ENCODE measurements around the gene TMX4.
"Not testable (repeated sequence)": the region's sequence is repeated elsewhere in the genome, so short reads cannot be mapped to it uniquely, and the experiment has no call there.

The TMX4 gene

GRCh38 chr20:7974785-7975435 lies 44.7 kb downstream of the TMX4 start:
- DNase-seq = no peak

GRCh38 chr20:7971536-7972280 lies 47.9 kb downstream of the TMX4 start:
- no peak for DNase-seq
- intact Hi-C loops (cut with DNase I) = no loop called here

More at GRCh38 chr20:7974785-7975435, 44.7 kb downstream of the TMX4 start:
- intact Hi-C loops (cut with DNase I) = no loop called here

- intact Hi-C loops (cut with DNase I) = no loop called here
- DNase-seq = no peak
Measured at GRCh38 chr20:7967199-7967844, 52.2 kb downstream of the TMX4 start.

GRCh38 chr20:7966176-7966575 lies 53.4 kb downstream of the TMX4 start:
- intact Hi-C loops (cut with DNase I) = no loop called here
- DNase-seq = no peak

GRCh38 chr20:7959484-7959883 lies 60.1 kb downstream of the TMX4 start:
- intact Hi-C loops (cut with DNase I) = no loop called here
- DNase-seq = no peak

- intact Hi-C loops (cut with DNase I); DNase-seq: not testable (repeated sequence)
Measured at GRCh38 chr20:7956561-7956960, 63.0 kb downstream of the TMX4 start.

- intact Hi-C loops (cut with DNase I) = no loop called here
- no peak for DNase-seq
Measured at GRCh38 chr20:7950387-7950786, 69.2 kb downstream of the TMX4 start.

GRCh38 chr20:7943891-7944290 lies 75.7 kb downstream of the TMX4 start:
- no peak for DNase-seq

GRCh38 chr20:7940341-7940740 lies 79.2 kb downstream of the TMX4 start, which contains the start of gene HAO1:
Gene HAO1 (minus strand): TSS chr20:7940458. CDS start chr20:7940422, 36 bp downstream.
- intact Hi-C loops (cut with DNase I) = no loop called here
- DNase-seq = no peak

More at GRCh38 chr20:7943891-7944290, 75.7 kb downstream of the TMX4 start:
- intact Hi-C loops (cut with DNase I) = no loop called here

GRCh38 chr20:7939663-7940062 lies 79.9 kb downstream of the TMX4 start:
- intact Hi-C loops (cut with DNase I) = loop anchor here (5.0 kb wide), 1 partner anchor 783 kb away; no protein-coding TSS in a partner anchor
- DNase-seq = no peak

GRCh38 chr20:7938058-7938457 lies 81.5 kb downstream of the TMX4 start:
- intact Hi-C loops (cut with DNase I) = loop anchor here (5.0 kb wide), 1 partner anchor 784 kb away; no protein-coding TSS in a partner anchor
- DNase-seq = no peak

- intact Hi-C loops (cut with DNase I) = loop anchor here (5.0 kb wide), 1 partner anchor 785 kb away; no protein-coding TSS in a partner anchor
Measured at GRCh38 chr20:7937328-7937727, 82.2 kb downstream of the TMX4 start.

GRCh38 chr20:7935027-7935551 lies 84.5 kb downstream of the TMX4 start:
- intact Hi-C loops (cut with DNase I) = loop anchor here (5.0 kb wide), 1 partner anchor 787 kb away; no protein-coding TSS in a partner anchor
- no peak for DNase-seq

More at GRCh38 chr20:7937328-7937727, 82.2 kb downstream of the TMX4 start:
- DNase-seq = no peak

GRCh38 chr20:7933346-7933745 lies 86.2 kb downstream of the TMX4 start:
- DNase-seq = no peak
- intact Hi-C loops (cut with DNase I) = no loop called here

- intact Hi-C loops (cut with DNase I) = no loop called here
- DNase-seq = no peak
Measured at GRCh38 chr20:7930343-7930742, 89.2 kb downstream of the TMX4 start.

Measured in posterior cingulate gyrus (tissue), 11 donors.